Right cardiac atrium (tissue), 5 donors: ENCODE data around the gene ATP13A2. TPM values are rescaled to one million over a fixed set of nuclear protein-coding genes. Genes with fewer than 3 reads are reported as not detected.
"Not testable (repeated sequence)": the region's sequence is repeated elsewhere in the genome, so short reads cannot be mapped to it uniquely, and the experiment has no call there.

Source experiments
- ATAC-seq, 2 donors: fragments of 200-7000 bp; cut with Tn5 transposase; one replicate each; pipeline versions ENCODE4 v1.8.0 to v1.9.1; 2020; ENCODE audit warnings: moderate library complexity in 2 of 2, mild to moderate bottlenecking in 1 of 2
- DNase-seq, 3 donors: peaks; one replicate each; pipeline ENCODE4 v3.0.0-alpha.2; 2020
- H3K27ac ChIP-seq: one replicate; pipeline ENCODE4 v1.5.1; 2013; ENCODE audit warnings: mild to moderate bottlenecking, low read length, control low read depth, moderate library complexity
- H3K27me3 ChIP-seq: one replicate; pipeline ENCODE4 v1.6.1; 2013; ENCODE audit not compliant: control insufficient read depth, insufficient read depth
- H3K4me1 ChIP-seq: one replicate; pipeline ENCODE4 v1.6.1; 2013; ENCODE audit warnings: low read length; ENCODE audit not compliant: control insufficient read depth, insufficient read depth
- H3K4me3 ChIP-seq: one replicate; pipeline ENCODE4 v1.5.1; 2013; ENCODE audit warnings: low read length, control low read depth
- H3K9me3 ChIP-seq: one replicate; pipeline ENCODE4 v1.6.1; 2013; ENCODE audit warnings: low read length; ENCODE audit not compliant: control insufficient read depth
- WGBS: extraction: QIAGEN DNeasy Blood & Tissue Kit; methylation state at CpG from one replicate; pipeline ENCODE4 v1.1.7; 2013; 5-methylcytosine and 5-hydroxymethylcytosine counted together
- intact Hi-C, 4 donors: fragments of 100-400 bp; cut with DNase I; formaldehyde crosslinking; loops; one replicate each; pipeline versions ENCODE4 v1.11.0 to v1.14.0; 2022 to 2023
- polyA plus RNA-seq: library from polyadenylated mRNA; stranded (reverse); fragments of 200-250 nt; gene quantifications from one replicate; pipeline ENCODE4 v1.2.3, GENCODE V29; 2013
- total RNA-seq, 4 donors: library from RNA; stranded (reverse); fragmentation: NEBNext Ultra II Directional; extraction: Animal tissue kit (Norgen Biotek cat#: 25700); gene quantifications; one replicate each; pipeline ENCODE4 v1.2.1, GENCODE V29; 2021
- donor health status: healthy with polysubstance abuse.
- donor health status: DM: no; HTN: yes; CAD: no.
- donor health status: DM: no; HTN: no; CAD: no.
- donor health status: DM: no; HTN: yes; CAD: no; lungs with severe emphysema.
- donor health status: DM: yes; HTN: yes; CAD: no.

ATP13A2 gene
- total and polyA plus RNA-seq, 5 donors = 10.3 to 15.1 (median 14.0) TPM

- no peaks in the 10 kb centered on the region for H3K27me3 ChIP-seq
- DNase-seq = no peak
- H3K9me3 ChIP-seq = no peaks in the 10 kb centered on the region
- no peak overlapping the region for H3K4me3 ChIP-seq
- intact Hi-C loops = loop anchor here in 1 of 4 donors (5.0 kb wide), 1 partner anchor 43 kb away; the partner anchor contains the start of gene ATP13A2
- no peak overlapping the region for H3K27ac ChIP-seq
- no peak for ATAC-seq
- WGBS = 85% methylated on average over 14 of the region's 14 CpGs
- H3K4me1 ChIP-seq = no peaks in the 10 kb centered on the region
Measured at GRCh38 chr1:16969057-16969611, 42.6 kb downstream of the ATP13A2 start.

DNA sequence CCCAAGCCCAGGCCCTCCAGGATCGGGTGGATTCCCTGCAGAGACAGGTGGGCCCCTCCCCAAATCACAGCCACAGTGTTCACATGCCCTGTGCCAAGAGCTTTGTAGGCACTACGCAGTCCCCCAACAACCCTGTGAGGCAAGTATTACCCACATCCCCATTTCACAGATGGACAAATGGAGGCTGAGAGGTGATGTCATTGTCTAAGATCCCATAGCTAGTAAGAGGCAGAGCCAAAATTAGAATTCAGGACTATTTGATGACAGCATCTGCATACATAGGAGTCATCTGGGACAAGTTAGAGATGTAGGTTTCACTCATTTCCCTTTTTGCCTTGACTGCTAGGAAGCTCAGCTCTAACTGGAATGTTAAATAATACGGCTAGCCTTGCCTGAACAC lies 43.4 kb downstream of the ATP13A2 start:
- Histone ChIP-seq H3K27me3 (no peaks in the 10 kb centered on the region), H3K9me3 (no peaks in the 10 kb centered on the region), H3K4me3 (no peak overlapping the region), H3K4me1 (no peaks in the 10 kb centered on the region), H3K27ac (no peak overlapping the region)
- no peak for ATAC-seq
- no peak for DNase-seq
- WGBS = 95% methylated on average over 3 of the region's 3 CpGs
- intact Hi-C loops = loop anchor here in 1 of 4 donors (5.0 kb wide), 1 partner anchor 44 kb away; the partner anchor contains the start of gene ATP13A2

GRCh38 chr1:16967962-16968361 lies 43.8 kb downstream of the ATP13A2 start:
- intact Hi-C loops = loop anchor here in 1 of 4 donors (5.0 kb wide), 1 partner anchor 44 kb away; the partner anchor contains the start of gene ATP13A2

DNA sequence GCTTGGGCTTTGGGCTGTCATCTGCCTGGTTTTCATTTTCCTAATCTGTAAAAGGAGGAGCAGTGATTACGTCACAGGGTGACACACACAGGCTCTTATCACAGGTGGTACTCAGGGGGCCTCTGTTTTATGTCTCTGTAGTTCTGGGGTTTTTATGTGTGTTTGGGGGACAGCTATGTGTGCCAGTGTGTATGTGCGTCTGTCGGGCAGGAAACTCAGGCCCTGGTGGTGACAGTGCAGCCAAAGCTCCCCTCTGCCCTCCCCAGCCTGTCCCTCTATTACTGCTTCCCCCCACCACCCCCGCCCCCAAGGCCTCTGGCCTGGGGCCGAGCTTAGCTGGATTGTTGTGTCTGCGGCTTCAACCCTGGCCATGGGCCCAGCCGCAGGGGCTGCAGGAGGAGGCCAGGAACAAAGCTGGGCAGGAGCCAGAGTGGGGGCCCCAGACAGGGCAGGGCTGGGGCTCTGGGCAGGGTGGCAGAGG lies 44.6 kb downstream of the ATP13A2 start:
- intact Hi-C loops = loop anchor here in 1 of 4 donors (5.0 kb wide), 1 partner anchor 45 kb away; the partner anchor contains the start of gene ATP13A2
- H3K4me1 ChIP-seq = no peaks in the 10 kb centered on the region
- ATAC-seq (peak; percentile 31 to 51), DNase-seq (peak; percentile 62 to 91 (median 90))
- no peaks in the 10 kb centered on the region for H3K27me3 ChIP-seq
- H3K4me3 ChIP-seq = no peak overlapping the region
- no peaks in the 10 kb centered on the region for H3K9me3 ChIP-seq
- no peak overlapping the region for H3K27ac ChIP-seq
- WGBS = 14% methylated on average over 7 of the region's 7 CpGs

More at GRCh38 chr1:16967962-16968361, 43.8 kb downstream of the ATP13A2 start:
- no peak overlapping the region for H3K27ac ChIP-seq
- DNase-seq (no peak), ATAC-seq (no peak)
- no peak overlapping the region for H3K4me3 ChIP-seq
- WGBS = 96% methylated on average over 21 of the region's 21 CpGs
- no peaks in the 10 kb centered on the region for H3K27me3 ChIP-seq
- H3K9me3 ChIP-seq = no peaks in the 10 kb centered on the region
- H3K4me1 ChIP-seq = no peaks in the 10 kb centered on the region

- Histone ChIP-seq H3K9me3 (no peaks in the 10 kb centered on the region), H3K4me1 (no peaks in the 10 kb centered on the region), H3K27ac (no peak overlapping the region), H3K27me3 (no peaks in the 10 kb centered on the region), H3K4me3 (no peak overlapping the region)
- no peak for DNase-seq
- intact Hi-C loops = loop anchor here in 1 of 4 donors (5.0 kb wide), 1 partner anchor 46 kb away; the partner anchor contains the start of gene ATP13A2
- ATAC-seq = no peak
- WGBS = 97% methylated on average over 22 of the region's 22 CpGs
Measured at GRCh38 chr1:16966282-16966681, 45.4 kb downstream of the ATP13A2 start.

DNA sequence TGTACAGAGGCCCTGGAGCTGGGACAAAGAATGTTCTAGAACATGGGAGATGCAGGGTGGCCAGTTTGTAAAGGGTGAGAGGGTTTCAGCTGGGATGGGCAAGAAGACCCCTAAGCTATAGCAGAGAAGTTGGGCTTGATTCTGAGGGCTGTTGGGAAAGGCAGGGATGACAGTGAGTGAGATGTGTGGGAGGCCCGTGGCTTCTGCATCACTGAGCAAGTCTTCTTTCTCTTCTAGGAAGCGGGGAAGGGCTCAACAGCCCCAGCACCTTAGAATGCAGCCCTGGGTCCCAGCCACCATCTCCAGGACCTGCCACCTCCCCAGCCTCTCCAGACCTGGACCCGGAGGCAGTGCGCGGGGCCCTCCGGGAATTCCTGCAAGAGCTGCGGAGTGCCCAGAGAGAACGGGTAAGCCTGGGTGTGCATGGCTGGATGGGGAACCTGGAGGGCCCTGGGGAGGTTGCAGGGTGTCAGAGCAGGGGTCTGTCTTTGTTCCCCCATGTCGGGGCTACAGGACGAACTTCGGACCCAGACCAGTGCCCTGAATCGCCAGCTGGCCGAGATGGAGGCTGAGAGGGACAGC lies 46.2 kb downstream of the ATP13A2 start:
- Histone ChIP-seq H3K4me3 (no peak overlapping the region), H3K4me1 (no peaks in the 10 kb centered on the region), H3K9me3 (no peaks in the 10 kb centered on the region), H3K27ac (no peak overlapping the region), H3K27me3 (no peaks in the 10 kb centered on the region)
- DNase-seq (no peak), ATAC-seq (no peak)
- WGBS = 93% methylated on average over 13 of the region's 13 CpGs
- intact Hi-C loops = loop anchor here in 1 of 4 donors (5.0 kb wide), 1 partner anchor 47 kb away; the partner anchor contains the start of gene ATP13A2

GRCh38 chr1:16964169-16964568 lies 47.6 kb downstream of the ATP13A2 start:
- DNase-seq, H3K9me3 ChIP-seq, H3K27me3 ChIP-seq, ATAC-seq, H3K27ac ChIP-seq, H3K4me3 ChIP-seq, intact Hi-C loops, H3K4me1 ChIP-seq: not testable (repeated sequence)
- 97% methylated on average over 4 of the region's 4 CpGs for WGBS

GRCh38 chr1:16961297-16962133 lies 50.2 kb downstream of the ATP13A2 start:
- Histone ChIP-seq H3K4me1 (no peaks in the 10 kb centered on the region), H3K27me3 (no peaks in the 10 kb centered on the region), H3K27ac (no peak overlapping the region), H3K4me3 (peak overlapping the region; percentile 27), H3K9me3 (no peaks in the 10 kb centered on the region)
- DNase-seq (no peak), ATAC-seq (no peak)
- intact Hi-C loops = no loop called here
- WGBS = 81% methylated on average over 14 of the region's 14 CpGs

DNA sequence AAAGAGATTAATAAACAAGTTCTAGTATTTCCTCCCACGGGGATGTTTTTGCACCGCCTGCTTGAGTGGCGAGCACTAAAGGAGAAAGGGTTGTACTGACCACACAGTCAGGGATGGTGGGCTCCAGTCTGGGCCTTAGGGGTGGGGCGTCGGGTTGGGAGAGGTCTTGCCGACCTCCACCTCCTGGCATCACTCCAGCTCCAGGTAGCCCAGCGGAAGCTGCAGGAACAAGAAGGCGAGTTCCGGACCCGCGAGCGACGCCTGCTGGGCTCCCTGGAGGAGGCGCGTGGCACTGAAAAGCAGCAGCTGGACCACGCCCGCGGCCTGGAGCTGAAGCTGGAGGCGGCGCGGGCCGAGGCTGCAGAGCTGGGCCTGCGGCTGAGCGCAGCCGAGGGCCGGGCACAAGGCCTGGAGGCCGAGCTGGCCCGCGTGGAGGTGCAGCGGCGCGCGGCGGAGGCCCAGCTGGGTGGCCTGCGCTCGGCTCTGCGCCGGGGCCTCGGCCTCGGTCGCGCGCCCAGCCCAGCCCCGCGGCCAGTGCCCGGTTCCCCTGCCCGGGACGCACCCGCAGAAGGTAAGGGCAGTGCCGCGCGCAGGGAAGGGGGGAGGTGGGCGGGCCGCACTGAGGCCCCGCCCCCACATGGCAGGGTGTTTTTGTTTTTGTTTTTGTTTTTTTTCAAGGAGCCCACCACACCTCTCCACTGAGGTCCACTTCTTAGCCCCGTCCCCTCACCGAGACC lies 51.0 kb downstream of the ATP13A2 start:
- no peaks in the 10 kb centered on the region for H3K27me3 ChIP-seq
- DNase-seq (peak; percentile 88 to 96 (median 94)), ATAC-seq (peak; percentile 82 to 91)
- intact Hi-C loops = no loop called here
- no peaks in the 10 kb centered on the region for H3K4me1 ChIP-seq
- H3K9me3 ChIP-seq = no peaks in the 10 kb centered on the region
- H3K4me3 ChIP-seq = peak overlapping the region; percentile 27
- 10% methylated on average over 57 of the region's 57 CpGs for WGBS
- no peak overlapping the region for H3K27ac ChIP-seq

GRCh38 chr1:16958475-16958874 lies 53.3 kb downstream of the ATP13A2 start:
- Histone ChIP-seq H3K27me3 (no peaks in the 10 kb centered on the region), H3K4me1 (no peaks in the 10 kb centered on the region), H3K9me3 (no peaks in the 10 kb centered on the region), H3K27ac (no peak overlapping the region), H3K4me3 (no peak overlapping the region)
- no peak for ATAC-seq
- intact Hi-C loops = loop anchor here in 1 of 4 donors (5.0 kb wide), 1 partner anchor 89 kb away; no protein-coding TSS in a partner anchor
- WGBS = 94% methylated on average over 12 of the region's 12 CpGs
- no peak for DNase-seq
